HepG2 (cell line): ENCODE measurements around the gene HPD. TPM values are rescaled to one million over a fixed set of nuclear protein-coding genes. Genes with fewer than 3 reads are reported as not detected.

Experiments used
- ASH2L ChIP-seq: fragments of 300-600, 200-600 bp; sonication (generic); IDR thresholded peaks from 2 replicates; pipeline ENCODE4 v1.7.0; 2017; ENCODE audit warnings: low read depth, mild to moderate bottlenecking, moderate library complexity, mixed read lengths, low read length; ENCODE audit not compliant: insufficient read length
- FLYWCH1 ChIP-seq: sonication (generic); formaldehyde crosslinking; IDR thresholded peaks from 2 replicates; pipeline ENCODE4 v1.8.1; 2023; ENCODE audit warnings: mild to moderate bottlenecking, missing genetic modification reagents
- FOXM1 ChIP-seq: sonication (generic); formaldehyde crosslinking; IDR thresholded peaks from 2 replicates; pipeline ENCODE4 v1.5.0; 2020; ENCODE audit warnings: missing genetic modification reagents
- HMG20A ChIP-seq: IDR thresholded peaks from 2 replicates; pipeline ENCODE4 v1.6.1; 2016; ENCODE audit warnings: borderline replicate concordance
- HNRNPH1 ChIP-seq: fragments of 200-400 bp; formaldehyde crosslinking; optimal IDR thresholded peaks from 2 replicates; pipeline ENCODE3; 2017; ENCODE audit warnings: mild to moderate bottlenecking, low read depth, low read length
- ISL2 ChIP-seq: sonication (generic); formaldehyde crosslinking; IDR thresholded peaks from 2 replicates; pipeline ENCODE4 v1.5.0; 2020; ENCODE audit warnings: missing genetic modification reagents
- MTA3 ChIP-seq: sonication (generic); formaldehyde crosslinking; IDR thresholded peaks from 2 replicates; pipeline ENCODE4 v1.4.0; 2020; ENCODE audit warnings: missing genetic modification reagents
- TSC22D2 ChIP-seq: sonication (generic); formaldehyde crosslinking; IDR thresholded peaks from 2 replicates; pipeline ENCODE4 v1.5.1; 2020; ENCODE audit warnings: missing genetic modification reagents, mild to moderate bottlenecking, borderline replicate concordance
- ZFYVE20 ChIP-seq: sonication (generic); formaldehyde crosslinking; IDR thresholded peaks from 2 replicates; pipeline ENCODE4 v1.8.0; 2023; ENCODE audit warnings: low read depth, mild to moderate bottlenecking, moderate library complexity, missing genetic modification reagents, borderline replicate concordance
- ZMYM3 ChIP-seq: sonication (generic); formaldehyde crosslinking; IDR thresholded peaks from 2 replicates; pipeline ENCODE4 v1.5.1; 2020; ENCODE audit warnings: mild to moderate bottlenecking, missing genetic modification reagents
- ZNF17 ChIP-seq: sonication (generic); formaldehyde crosslinking; IDR thresholded peaks from 2 replicates; pipeline ENCODE4 v1.5.0; 2020; ENCODE audit warnings: mild to moderate bottlenecking, missing genetic modification reagents
- ZNF180 ChIP-seq: sonication (generic); formaldehyde crosslinking; IDR thresholded peaks from 2 replicates; pipeline ENCODE4 v1.4.0; 2020; ENCODE audit warnings: low read depth, missing genetic modification reagents, borderline replicate concordance
- ZNF484 ChIP-seq: sonication (generic); formaldehyde crosslinking; IDR thresholded peaks from 2 replicates; pipeline ENCODE4 v1.5.1; 2020; ENCODE audit warnings: mild to moderate bottlenecking, low read depth, missing genetic modification reagents, borderline replicate concordance
- ZSCAN20 ChIP-seq: sonication (generic); formaldehyde crosslinking; IDR thresholded peaks from 2 replicates; pipeline ENCODE4 v1.4.0; 2020; ENCODE audit warnings: missing genetic modification reagents, mild to moderate bottlenecking, borderline replicate concordance
- polyA plus RNA-seq, 8 experiments: library from polyadenylated mRNA; depleted of rRNA in 3 of 8; stranded (reverse) in 7 of 8; unstranded in 1 of 8; fragments of >200 nt; fragmentation: Illumina TruSeq in 4 of 8; extraction: Trizol in 4 of 8; gene quantifications; 2 replicates each; pipeline versions ENCODE4 v1.2.1 to v1.2.3, GENCODE V29; 2011 to 2016; ENCODE audit warnings: low read depth in 4 of 8, missing spikeins in 1 of 8, mixed read lengths in 1 of 8; ENCODE audit not compliant: insufficient read depth in 1 of 8
- total RNA-seq, 5 experiments: library from RNA; depleted of rRNA; stranded (reverse); fragments of >200 nt; fragmentation: Illumina TruSeq; extraction: Trizol; gene quantifications; 2 replicates each; pipeline ENCODE4 v1.2.3, GENCODE V29; 2016; ENCODE audit warnings: low read depth in 1 of 5
- TF ChIP-seq, protein P1 (sequence below): sonication (generic); formaldehyde crosslinking; IDR thresholded peaks from 2 replicates; pipeline ENCODE4; 2020; ENCODE audit warnings: missing genetic modification reagents, mild to moderate bottlenecking, borderline replicate concordance
- TF ChIP-seq, protein P2 (sequence below): sonication (generic); formaldehyde crosslinking; IDR thresholded peaks from 2 replicates; pipeline ENCODE4 v1.8.1; 2023; ENCODE audit warnings: mild to moderate bottlenecking, missing genetic modification reagents
- TF ChIP-seq, protein P3 (sequence below): sonication (generic); formaldehyde crosslinking; IDR thresholded peaks from 2 replicates; pipeline ENCODE4 v1.4.0; 2020; ENCODE audit warnings: mild to moderate bottlenecking, missing genetic modification reagents, borderline replicate concordance
- TF ChIP-seq, protein P4 (sequence below): sonication (generic); formaldehyde crosslinking; IDR thresholded peaks from 2 replicates; pipeline ENCODE4 v1.5.0; 2020; ENCODE audit warnings: mild to moderate bottlenecking, missing genetic modification reagents, borderline replicate concordance

The HPD gene
- total and polyA plus RNA-seq, 2 of the 13 experiments (the other 11 are each of a cell fraction or from before 2014, with no cell fraction given), result 120 to 195 TPM

DNA sequence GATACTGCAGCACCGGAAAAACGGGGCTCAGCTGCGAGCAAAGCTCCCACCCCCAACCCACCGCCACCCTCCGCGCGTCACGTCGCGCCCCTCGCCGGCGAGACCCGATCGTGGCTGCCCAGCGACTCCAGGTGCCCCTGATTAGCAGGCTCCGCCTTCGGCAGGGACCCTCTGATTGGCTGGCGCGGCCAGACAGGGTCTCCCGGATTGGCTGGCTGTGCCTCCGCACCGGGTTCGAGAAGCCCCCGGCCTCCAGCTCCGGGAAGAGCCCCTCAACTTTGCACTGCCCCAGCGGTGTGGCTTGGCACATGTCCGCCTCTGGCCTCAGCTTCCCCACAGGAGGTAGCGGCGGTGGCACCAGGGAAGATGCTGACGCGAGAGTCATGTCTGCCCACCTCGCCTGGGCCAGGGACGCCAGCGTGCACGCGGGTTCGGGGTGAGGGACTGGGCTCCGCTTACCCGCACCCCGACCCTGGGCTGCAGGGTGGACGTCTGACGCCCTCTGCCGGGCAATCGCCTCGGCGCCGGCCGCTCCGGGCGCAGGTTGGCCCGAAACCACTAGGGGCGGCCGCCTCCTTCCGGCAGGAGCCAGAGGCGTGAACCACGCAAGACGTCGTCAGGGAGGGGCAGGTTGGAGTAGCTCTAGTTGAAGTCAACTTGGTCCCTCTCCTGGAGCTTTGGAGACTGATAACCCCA is 64.7 kb downstream of the HPD start (continued):
- TF ChIP-seq FOXM1 (CRISPR knock-in tag), result no peak
- TF ChIP-seq, protein P1, sequence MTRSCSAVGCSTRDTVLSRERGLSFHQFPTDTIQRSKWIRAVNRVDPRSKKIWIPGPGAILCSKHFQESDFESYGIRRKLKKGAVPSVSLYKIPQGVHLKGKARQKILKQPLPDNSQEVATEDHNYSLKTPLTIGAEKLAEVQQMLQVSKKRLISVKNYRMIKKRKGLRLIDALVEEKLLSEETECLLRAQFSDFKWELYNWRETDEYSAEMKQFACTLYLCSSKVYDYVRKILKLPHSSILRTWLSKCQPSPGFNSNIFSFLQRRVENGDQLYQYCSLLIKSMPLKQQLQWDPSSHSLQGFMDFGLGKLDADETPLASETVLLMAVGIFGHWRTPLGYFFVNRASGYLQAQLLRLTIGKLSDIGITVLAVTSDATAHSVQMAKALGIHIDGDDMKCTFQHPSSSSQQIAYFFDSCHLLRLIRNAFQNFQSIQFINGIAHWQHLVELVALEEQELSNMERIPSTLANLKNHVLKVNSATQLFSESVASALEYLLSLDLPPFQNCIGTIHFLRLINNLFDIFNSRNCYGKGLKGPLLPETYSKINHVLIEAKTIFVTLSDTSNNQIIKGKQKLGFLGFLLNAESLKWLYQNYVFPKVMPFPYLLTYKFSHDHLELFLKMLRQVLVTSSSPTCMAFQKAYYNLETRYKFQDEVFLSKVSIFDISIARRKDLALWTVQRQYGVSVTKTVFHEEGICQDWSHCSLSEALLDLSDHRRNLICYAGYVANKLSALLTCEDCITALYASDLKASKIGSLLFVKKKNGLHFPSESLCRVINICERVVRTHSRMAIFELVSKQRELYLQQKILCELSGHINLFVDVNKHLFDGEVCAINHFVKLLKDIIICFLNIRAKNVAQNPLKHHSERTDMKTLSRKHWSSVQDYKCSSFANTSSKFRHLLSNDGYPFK (CRISPR knock-in tag), result no peak
- TF ChIP-seq, protein P2, sequence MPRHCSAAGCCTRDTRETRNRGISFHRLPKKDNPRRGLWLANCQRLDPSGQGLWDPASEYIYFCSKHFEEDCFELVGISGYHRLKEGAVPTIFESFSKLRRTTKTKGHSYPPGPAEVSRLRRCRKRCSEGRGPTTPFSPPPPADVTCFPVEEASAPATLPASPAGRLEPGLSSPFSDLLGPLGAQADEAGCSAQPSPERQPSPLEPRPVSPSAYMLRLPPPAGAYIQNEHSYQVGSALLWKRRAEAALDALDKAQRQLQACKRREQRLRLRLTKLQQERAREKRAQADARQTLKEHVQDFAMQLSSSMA (CRISPR knock-in tag), result no peak
- TF ChIP-seq HMG20A (CRISPR knock-in tag), result no peak; the same call in 1 of the 2 replicates
- TF ChIP-seq, protein P3, sequence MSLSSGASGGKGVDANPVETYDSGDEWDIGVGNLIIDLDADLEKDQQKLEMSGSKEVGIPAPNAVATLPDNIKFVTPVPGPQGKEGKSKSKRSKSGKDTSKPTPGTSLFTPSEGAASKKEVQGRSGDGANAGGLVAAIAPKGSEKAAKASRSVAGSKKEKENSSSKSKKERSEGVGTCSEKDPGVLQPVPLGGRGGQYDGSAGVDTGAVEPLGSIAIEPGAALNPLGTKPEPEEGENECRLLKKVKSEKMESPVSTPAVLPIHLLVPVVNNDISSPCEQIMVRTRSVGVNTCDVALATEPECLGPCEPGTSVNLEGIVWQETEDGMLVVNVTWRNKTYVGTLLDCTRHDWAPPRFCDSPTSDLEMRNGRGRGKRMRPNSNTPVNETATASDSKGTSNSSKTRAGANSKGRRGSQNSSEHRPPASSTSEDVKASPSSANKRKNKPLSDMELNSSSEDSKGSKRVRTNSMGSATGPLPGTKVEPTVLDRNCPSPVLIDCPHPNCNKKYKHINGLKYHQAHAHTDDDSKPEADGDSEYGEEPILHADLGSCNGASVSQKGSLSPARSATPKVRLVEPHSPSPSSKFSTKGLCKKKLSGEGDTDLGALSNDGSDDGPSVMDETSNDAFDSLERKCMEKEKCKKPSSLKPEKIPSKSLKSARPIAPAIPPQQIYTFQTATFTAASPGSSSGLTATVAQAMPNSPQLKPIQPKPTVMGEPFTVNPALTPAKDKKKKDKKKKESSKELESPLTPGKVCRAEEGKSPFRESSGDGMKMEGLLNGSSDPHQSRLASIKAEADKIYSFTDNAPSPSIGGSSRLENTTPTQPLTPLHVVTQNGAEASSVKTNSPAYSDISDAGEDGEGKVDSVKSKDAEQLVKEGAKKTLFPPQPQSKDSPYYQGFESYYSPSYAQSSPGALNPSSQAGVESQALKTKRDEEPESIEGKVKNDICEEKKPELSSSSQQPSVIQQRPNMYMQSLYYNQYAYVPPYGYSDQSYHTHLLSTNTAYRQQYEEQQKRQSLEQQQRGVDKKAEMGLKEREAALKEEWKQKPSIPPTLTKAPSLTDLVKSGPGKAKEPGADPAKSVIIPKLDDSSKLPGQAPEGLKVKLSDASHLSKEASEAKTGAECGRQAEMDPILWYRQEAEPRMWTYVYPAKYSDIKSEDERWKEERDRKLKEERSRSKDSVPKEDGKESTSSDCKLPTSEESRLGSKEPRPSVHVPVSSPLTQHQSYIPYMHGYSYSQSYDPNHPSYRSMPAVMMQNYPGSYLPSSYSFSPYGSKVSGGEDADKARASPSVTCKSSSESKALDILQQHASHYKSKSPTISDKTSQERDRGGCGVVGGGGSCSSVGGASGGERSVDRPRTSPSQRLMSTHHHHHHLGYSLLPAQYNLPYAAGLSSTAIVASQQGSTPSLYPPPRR (CRISPR knock-in tag), result peak; percentile 76
- TF ChIP-seq MTA3 (CRISPR knock-in tag), result no peak
- peak; percentile 61 for TF ChIP-seq ZMYM3 (CRISPR knock-in tag)
- no peak for TF ChIP-seq ZFYVE20 (CRISPR knock-in tag)
- TF ChIP-seq ZSCAN20, result peak; percentile 87; the same call in 1 of the 2 replicates
- no peak for TF ChIP-seq HNRNPH1
- no peak for TF ChIP-seq ZNF17 (CRISPR knock-in tag)
- TF ChIP-seq, protein P4, sequence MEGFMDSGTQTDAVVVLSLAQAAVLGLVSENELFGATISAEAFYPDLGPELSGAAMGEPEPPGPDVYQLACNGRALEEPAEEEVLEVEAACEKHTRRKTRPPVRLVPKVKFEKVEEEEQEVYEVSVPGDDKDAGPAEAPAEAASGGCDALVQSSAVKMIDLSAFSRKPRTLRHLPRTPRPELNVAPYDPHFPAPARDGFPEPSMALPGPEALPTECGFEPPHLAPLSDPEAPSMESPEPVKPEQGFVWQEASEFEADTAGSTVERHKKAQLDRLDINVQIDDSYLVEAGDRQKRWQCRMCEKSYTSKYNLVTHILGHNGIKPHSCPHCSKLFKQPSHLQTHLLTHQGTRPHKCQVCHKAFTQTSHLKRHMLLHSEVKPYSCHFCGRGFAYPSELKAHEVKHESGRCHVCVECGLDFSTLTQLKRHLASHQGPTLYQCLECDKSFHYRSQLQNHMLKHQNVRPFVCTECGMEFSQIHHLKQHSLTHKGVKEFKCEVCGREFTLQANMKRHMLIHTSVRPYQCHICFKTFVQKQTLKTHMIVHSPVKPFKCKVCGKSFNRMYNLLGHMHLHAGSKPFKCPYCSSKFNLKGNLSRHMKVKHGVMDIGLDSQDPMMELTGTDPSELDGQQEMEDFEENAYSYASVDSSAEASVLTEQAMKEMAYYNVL (CRISPR knock-in tag), result no peak
- TF ChIP-seq ISL2 (CRISPR knock-in tag), result peak; percentile 80
- peak; percentile 81; the same call in 1 of the 2 replicates for TF ChIP-seq TSC22D2 (CRISPR knock-in tag)
- TF ChIP-seq FLYWCH1, result 0 out of 2 replicates have a peak, but pooled peaks have one; percentile 53
- TF ChIP-seq ZNF180 (CRISPR knock-in tag), result no peak; the same call in 1 of the 2 replicates
- no peak for TF ChIP-seq ZNF484 (CRISPR knock-in tag)
- TF ChIP-seq ASH2L, result peak; percentile 32
